ENCODE measurements around the gene ITM2B. TPM values are rescaled to one million over a fixed set of nuclear protein-coding genes. Genes with fewer than 3 reads are reported as not detected.
A peak's percentile ranks its signal among the peaks of the same experiment; 100 is the strongest.

ITM2B gene
- total RNA-seq, 4 donors from 2014 or later, result 299 to 343 (median 303) TPM

DNA sequence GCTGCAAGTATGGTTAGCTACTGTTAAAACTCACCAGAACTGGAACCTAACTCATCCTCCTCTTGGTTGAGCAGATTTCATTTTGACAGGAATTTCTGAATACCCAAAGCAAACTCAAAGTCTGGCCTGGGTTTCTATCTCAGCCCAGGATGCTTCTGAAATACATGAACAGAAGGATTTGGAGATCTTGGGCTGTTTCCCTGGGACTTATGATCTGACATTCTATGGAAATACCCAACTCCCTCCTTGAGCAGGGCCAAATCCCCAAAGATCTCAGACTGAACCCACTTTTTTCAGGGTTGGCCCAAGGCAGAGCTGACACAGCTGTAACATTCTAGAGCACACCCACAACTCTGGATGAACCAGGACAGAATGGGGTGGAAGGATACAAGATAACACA is 1.1 kb upstream of the ITM2B start:
- H3K4me1 ChIP-seq, result peaks cover 16 to 30% (median 27%) of the 10 kb centered on the region in 4 donors
- no peak overlapping the region for H3K4me3 ChIP-seq
- no peaks in the 10 kb centered on the region for H3K9me3 ChIP-seq
- no peaks in the 10 kb centered on the region for H3K27me3 ChIP-seq
- peak overlapping the region; percentile 92 to 100 (median 97) for H3K27ac ChIP-seq (replicated peaks in 1 of 4)
- no peak for DNase-seq (ENCODE audit: extremely low spot score)
- no peak for TF ChIP-seq POLR2A (IDR thresholded peaks at IDR 0.05; ENCODE audit: low read depth)
- TF ChIP-seq EP300 (IDR thresholded peaks at IDR 0.05), result no peak
- no peak for TF ChIP-seq CTCF (IDR thresholded peaks at IDR 0.05)
- TF ChIP-seq POLR2AphosphoS5 (IDR thresholded peaks at IDR 0.05), result no peak
- intact Hi-C loops (cut with DNase I), result loop anchor here (5.0 to 10.0 kb wide), 4 partner anchors 70 to 353 kb away; partner anchors contain the start of genes MED4, NUDT15 and RB1
- no peaks in the 10 kb centered on the region for H3K36me3 ChIP-seq

GRCh38 chr13:48232420-48233045 is 473 bp upstream of the ITM2B start:
- Histone ChIP-seq H3K4me3 (peak overlapping the region; percentile 76 to 95 (median 92)), H3K27me3 (no peaks in the 10 kb centered on the region), H3K4me1 (peaks cover 22 to 36% (median 33%) of the 10 kb centered on the region in 4 donors), H3K36me3 (no peaks in the 10 kb centered on the region), H3K9me3 (no peaks in the 10 kb centered on the region), H3K27ac (replicated peaks in 1 of 4) (peak overlapping the region; percentile 92 to 100 (median 97))
- TF ChIP-seq POLR2AphosphoS5 (IDR thresholded peaks at IDR 0.05) (no peak), CTCF (IDR thresholded peaks at IDR 0.05) (no peak), POLR2A (IDR thresholded peaks at IDR 0.05; ENCODE audit: low read depth) (no peak), EP300 (IDR thresholded peaks at IDR 0.05) (no peak)
- DNase-seq (ENCODE audit: extremely low spot score), result no peak
- WGBS, result 30% methylated on average over 21 of the region's 23 CpGs
- intact Hi-C loops (cut with DNase I), result loop anchor here (5.0 to 10.0 kb wide), 4 partner anchors 70 to 352 kb away; partner anchors contain the start of genes MED4, NUDT15 and RB1

DNA sequence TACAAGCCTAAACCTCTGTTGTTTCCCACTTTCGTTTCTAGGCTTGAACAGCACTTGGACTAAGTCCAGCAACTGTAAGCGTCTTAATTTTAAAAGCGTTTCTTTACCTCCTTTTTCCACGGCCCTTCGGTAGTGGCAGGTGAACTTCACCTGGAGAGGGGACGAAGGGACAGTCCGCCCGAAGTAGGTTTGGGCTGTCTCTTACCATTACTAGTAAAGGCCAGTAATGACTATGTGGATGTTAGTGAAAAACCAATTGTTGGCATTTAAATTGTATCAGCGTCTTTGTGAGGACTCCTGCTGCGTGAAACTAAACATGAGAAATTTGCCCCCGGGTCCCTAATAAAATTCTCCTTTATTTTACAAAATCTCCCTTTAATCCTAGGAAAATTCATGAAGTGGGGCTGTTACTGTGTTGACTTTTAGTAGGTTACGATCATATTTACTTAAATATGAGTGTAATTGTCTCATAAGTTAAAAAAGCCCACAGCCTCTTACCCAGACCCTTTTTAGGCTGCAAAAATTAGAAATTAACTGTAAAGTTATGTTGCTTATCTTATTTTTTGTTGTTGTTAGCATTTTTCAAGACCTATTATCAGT is 983 bp downstream of the ITM2B start:
- Histone ChIP-seq H3K4me1 (peaks cover 36 to 50% (median 46%) of the 10 kb centered on the region in 4 donors), H3K27me3 (no peaks in the 10 kb centered on the region), H3K9me3 (no peaks in the 10 kb centered on the region), H3K4me3 (peak overlapping the region; percentile 76 to 95 (median 92)), H3K36me3 (peaks cover 0 to 1% (median 0%) of the 10 kb centered on the region in 4 donors), H3K27ac (replicated peaks in 1 of 4) (peak overlapping the region; percentile 92 to 100 (median 97))
- under 1% methylated on average over 12 of the region's 12 CpGs for WGBS
- TF ChIP-seq POLR2AphosphoS5 (IDR thresholded peaks at IDR 0.05), result peak in 1 of 2 donors; percentile 15
- no peak for TF ChIP-seq CTCF (IDR thresholded peaks at IDR 0.05)
- DNase-seq (ENCODE audit: extremely low spot score), result no peak
- intact Hi-C loops (cut with DNase I), result loop anchor here (1.0 to 10.0 kb wide), 5 partner anchors 68 to 351 kb away; partner anchors contain the start of genes MED4, NUDT15 and RB1

DNA sequence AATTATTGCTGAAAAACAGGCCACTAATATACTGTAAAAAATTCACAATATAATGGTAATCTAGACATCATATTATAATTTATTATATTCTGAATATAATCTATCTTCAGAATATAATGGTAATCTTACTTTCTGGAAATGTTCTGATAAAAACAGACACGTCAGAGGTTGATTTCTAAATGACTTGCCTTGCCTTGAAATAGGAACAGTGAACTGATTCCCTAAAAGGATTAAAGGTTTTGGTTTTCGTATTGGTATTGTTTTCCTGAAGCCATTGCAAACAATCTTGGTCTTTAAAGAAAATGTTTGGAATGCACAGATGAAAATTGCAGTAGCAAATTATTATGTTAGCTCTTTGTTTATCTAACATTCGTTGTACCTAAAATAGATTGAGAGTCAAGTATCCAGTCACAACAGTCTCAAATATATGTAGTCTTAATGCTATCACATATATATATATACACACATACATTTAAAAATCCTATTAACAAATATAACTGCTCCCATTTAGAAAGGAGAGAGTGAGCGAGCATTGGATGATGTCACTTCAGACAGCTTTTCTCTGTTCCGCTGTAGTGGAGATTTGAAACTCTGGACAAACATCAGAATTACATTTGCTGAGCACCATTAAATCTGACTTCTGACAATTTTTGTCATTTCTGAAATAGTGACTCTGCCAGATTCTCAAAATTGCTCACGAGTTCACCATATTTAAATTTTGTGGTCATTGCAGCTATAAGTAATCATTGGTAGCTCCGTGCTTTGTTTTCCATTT is 1.7 kb downstream of the ITM2B start:
- DNase-seq (ENCODE audit: extremely low spot score), result no peak
- peak overlapping the region; percentile 76 to 95 (median 92) for H3K4me3 ChIP-seq
- peak overlapping the region; percentile 92 to 100 (median 97) for H3K27ac ChIP-seq (replicated peaks in 1 of 4)
- no peaks in the 10 kb centered on the region for H3K27me3 ChIP-seq
- H3K36me3 ChIP-seq, result peaks cover 0 to 9% (median 0%) of the 10 kb centered on the region in 4 donors
- intact Hi-C loops (cut with DNase I), result loop anchor here (1.0 to 10.0 kb wide), 5 partner anchors 68 to 350 kb away; partner anchors contain the start of genes MED4, NUDT15 and RB1
- no peaks in the 10 kb centered on the region for H3K9me3 ChIP-seq
- H3K4me1 ChIP-seq, result peaks cover 42 to 57% (median 53%) of the 10 kb centered on the region in 4 donors
- no peak for TF ChIP-seq EP300 (IDR thresholded peaks at IDR 0.05)
- no peak for TF ChIP-seq CTCF (IDR thresholded peaks at IDR 0.05)
- no peak for TF ChIP-seq POLR2AphosphoS5 (IDR thresholded peaks at IDR 0.05)
- no peak for TF ChIP-seq POLR2A (IDR thresholded peaks at IDR 0.05; ENCODE audit: low read depth)
- 9% methylated on average over 7 of the region's 7 CpGs for WGBS
